Nucleus accumbens (tissue), 56 donors: ENCODE data around the gene NOP53.
"Not testable (repeated sequence)": the region's sequence is repeated elsewhere in the genome, so short reads cannot be mapped to it uniquely, and the experiment has no call there.

ENCODE experiments used
- DNase-seq, 56 donors: peaks; one replicate each; lab custom pipeline; 2025; lab: John Stamatoyannopoulos, UW

Gene NOP53

GRCh38 chr19:47716270-47716937 lies 28.9 kb upstream of the NOP53 start:
- DNase-seq = no peak

GRCh38 chr19:47718415-47719046 lies 26.8 kb upstream of the NOP53 start:
- DNase-seq = not testable (repeated sequence)

GRCh38 chr19:47719047-47719859 lies 26.1 kb upstream of the NOP53 start:
- DNase-seq = peak in 50 of 56 donors; percentile 2 to 77 (median 48)

- DNase-seq = no peak
Observed at GRCh38 chr19:47720669-47721422, 24.5 kb upstream of the NOP53 start.

GRCh38 chr19:47723581-47723940 lies 21.8 kb upstream of the NOP53 start:
- DNase-seq = peak in 1 of 56 donors; percentile 11

GRCh38 chr19:47725759-47726401 lies 19.5 kb upstream of the NOP53 start:
- DNase-seq = no peak

GRCh38 chr19:47726467-47726866 lies 18.9 kb upstream of the NOP53 start:
- no peak for DNase-seq

- DNase-seq = not testable (repeated sequence)
Observed at GRCh38 chr19:47728295-47728694, 17.1 kb upstream of the NOP53 start.

- DNase-seq = no peak
Observed at GRCh38 chr19:47729468-47729798, 15.9 kb upstream of the NOP53 start.

- DNase-seq = peak in 22 of 56 donors; percentile 2 to 68 (median 16)
Observed at GRCh38 chr19:47729799-47730520, 15.4 kb upstream of the NOP53 start.

- DNase-seq = no peak
Observed at GRCh38 chr19:47730521-47730889, 14.8 kb upstream of the NOP53 start.

GRCh38 chr19:47730910-47731309 lies 14.4 kb upstream of the NOP53 start:
- DNase-seq = no peak

GRCh38 chr19:47735131-47735530 lies 10.2 kb upstream of the NOP53 start:
- no peak for DNase-seq

- DNase-seq = no peak
Observed at GRCh38 chr19:47740866-47741519, 4.4 kb upstream of the NOP53 start.

GRCh38 chr19:47741544-47742140 lies 3.7 kb upstream of the NOP53 start:
- DNase-seq = no peak

GRCh38 chr19:47742634-47743033 lies 2.7 kb upstream of the NOP53 start:
- no peak for DNase-seq

- DNase-seq = not testable (repeated sequence)
Observed at GRCh38 chr19:47746129-47746528, 783 bp downstream of the NOP53 start.

GRCh38 chr19:47749326-47749725 lies 4.0 kb downstream of the NOP53 start:
- DNase-seq = no peak

GRCh38 chr19:47750752-47751151 lies 5.4 kb downstream of the NOP53 start:
- no peak for DNase-seq
